Measurements from ENCODE around the gene USP16.

Gene USP16

DNA sequence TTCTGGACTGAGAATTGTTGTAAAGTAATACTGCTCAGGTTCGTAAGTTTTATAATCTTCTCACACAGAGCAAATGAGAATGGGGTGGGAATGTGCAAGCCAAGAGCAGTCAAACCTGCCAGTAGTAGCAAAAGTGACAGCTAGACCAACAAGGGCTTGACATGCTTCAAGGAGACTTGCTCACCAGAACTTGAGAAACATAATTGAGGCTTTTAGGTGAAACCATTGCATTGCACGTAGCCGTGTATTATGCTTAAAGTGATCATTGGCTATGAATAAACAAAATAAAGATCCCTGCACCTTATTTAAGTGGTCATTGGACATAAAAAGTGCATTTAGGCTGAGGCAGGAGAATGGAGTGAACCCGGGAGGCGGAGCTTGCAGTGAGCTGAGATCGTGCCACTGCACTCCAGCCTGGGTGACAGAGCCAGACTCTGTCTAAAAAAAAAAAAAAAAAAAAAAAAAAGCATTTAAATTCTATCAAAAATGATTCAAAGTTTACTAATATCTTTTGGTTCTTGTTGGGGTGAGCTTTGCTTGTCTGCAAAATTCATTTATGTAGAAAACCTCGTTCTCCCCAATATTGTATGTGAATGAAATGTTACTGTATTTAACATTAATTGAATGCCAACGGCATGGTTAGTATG lies 60.8 kb downstream of the USP16 start:
- Histone ChIP-seq H2AFZ (ENCODE audit: low read depth, low read length) (no peak overlapping the region), H3K9me3 (ENCODE audit: insufficient read depth, low read length, severe bottlenecking) (no peaks in the 10 kb centered on the region), H3K4me3 (ENCODE audit: low read depth in 1 of 2, low read length in 2 of 2) (no peak overlapping the region), H3K9ac (ENCODE audit: low read depth, low read length) (no peak overlapping the region), H3K79me2 (ENCODE audit: insufficient read depth, low read length) (no peaks in the 10 kb centered on the region), H3K4me2 (ENCODE audit: insufficient read depth, low read length) (no peak overlapping the region), H4K20me1 (ENCODE audit: insufficient read depth, low read length) (no peaks in the 10 kb centered on the region), H3K27me3 (ENCODE audit: insufficient read depth, low read length, poor library complexity) (no peaks in the 10 kb centered on the region), H3K36me3 (ENCODE audit: insufficient read depth, low read length) (no peaks in the 10 kb centered on the region), H3K4me1 (ENCODE audit: insufficient read depth, low read length) (peaks cover 5% of the 10 kb centered on the region; the same call in 1 of the 2 replicates), H3K27ac (ENCODE audit: low read length) (no peak overlapping the region)
- DNase-seq (no peak), ATAC-seq (ENCODE audit: insufficient read depth, low read depth) (no peak)
- TF ChIP-seq, protein P1, sequence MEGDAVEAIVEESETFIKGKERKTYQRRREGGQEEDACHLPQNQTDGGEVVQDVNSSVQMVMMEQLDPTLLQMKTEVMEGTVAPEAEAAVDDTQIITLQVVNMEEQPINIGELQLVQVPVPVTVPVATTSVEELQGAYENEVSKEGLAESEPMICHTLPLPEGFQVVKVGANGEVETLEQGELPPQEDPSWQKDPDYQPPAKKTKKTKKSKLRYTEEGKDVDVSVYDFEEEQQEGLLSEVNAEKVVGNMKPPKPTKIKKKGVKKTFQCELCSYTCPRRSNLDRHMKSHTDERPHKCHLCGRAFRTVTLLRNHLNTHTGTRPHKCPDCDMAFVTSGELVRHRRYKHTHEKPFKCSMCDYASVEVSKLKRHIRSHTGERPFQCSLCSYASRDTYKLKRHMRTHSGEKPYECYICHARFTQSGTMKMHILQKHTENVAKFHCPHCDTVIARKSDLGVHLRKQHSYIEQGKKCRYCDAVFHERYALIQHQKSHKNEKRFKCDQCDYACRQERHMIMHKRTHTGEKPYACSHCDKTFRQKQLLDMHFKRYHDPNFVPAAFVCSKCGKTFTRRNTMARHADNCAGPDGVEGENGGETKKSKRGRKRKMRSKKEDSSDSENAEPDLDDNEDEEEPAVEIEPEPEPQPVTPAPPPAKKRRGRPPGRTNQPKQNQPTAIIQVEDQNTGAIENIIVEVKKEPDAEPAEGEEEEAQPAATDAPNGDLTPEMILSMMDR (IDR thresholded peaks at IDR 0.05; ENCODE audit: borderline replicate concordance, extremely low read depth, low read length, poor library complexity, severe bottlenecking) = no peak
- TF ChIP-seq EZH2 (IDR thresholded peaks at IDR 0.05; ENCODE audit: borderline replicate concordance, low read depth, low read length, severe bottlenecking) = no peak

DNA sequence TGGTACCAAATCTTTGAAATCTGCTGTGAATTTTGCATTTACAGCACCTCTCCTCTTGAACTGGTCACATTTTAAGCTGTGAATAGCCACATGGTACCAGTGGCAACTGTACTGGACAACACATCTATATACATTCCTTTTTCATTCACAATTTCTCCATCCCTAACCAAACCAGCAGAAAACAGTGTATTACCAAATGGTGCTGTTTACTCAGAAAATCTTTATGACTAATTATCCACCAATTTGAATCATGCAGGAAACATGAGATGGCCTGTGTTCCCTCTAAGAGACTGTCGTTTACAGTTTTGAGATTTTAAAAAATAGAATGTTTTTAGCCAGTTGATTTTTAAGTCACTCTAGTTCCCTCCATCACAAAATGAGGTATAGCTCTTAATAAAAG lies 66.6 kb downstream of the USP16 start:
- TF ChIP-seq, protein P1 (IDR thresholded peaks at IDR 0.05; ENCODE audit: borderline replicate concordance, extremely low read depth, low read length, poor library complexity, severe bottlenecking) = no peak
- TF ChIP-seq EZH2 (IDR thresholded peaks at IDR 0.05; ENCODE audit: borderline replicate concordance, low read depth, low read length, severe bottlenecking) = no peak
- no peak overlapping the region for H3K4me2 ChIP-seq (ENCODE audit: insufficient read depth, low read length)
- H3K4me1 ChIP-seq (ENCODE audit: insufficient read depth, low read length) = no peaks in the 10 kb centered on the region; the same call in 1 of the 2 replicates
- no peaks in the 10 kb centered on the region for H3K79me2 ChIP-seq (ENCODE audit: insufficient read depth, low read length)
- no peaks in the 10 kb centered on the region for H4K20me1 ChIP-seq (ENCODE audit: insufficient read depth, low read length)
- H3K36me3 ChIP-seq (ENCODE audit: insufficient read depth, low read length) = no peaks in the 10 kb centered on the region
- no peaks in the 10 kb centered on the region for H3K9me3 ChIP-seq (ENCODE audit: insufficient read depth, low read length, severe bottlenecking)
- H3K27me3 ChIP-seq (ENCODE audit: insufficient read depth, low read length, poor library complexity) = no peaks in the 10 kb centered on the region
- H3K9ac ChIP-seq (ENCODE audit: low read depth, low read length) = no peak overlapping the region
- no peak overlapping the region for H2AFZ ChIP-seq (ENCODE audit: low read depth, low read length)
- ATAC-seq (ENCODE audit: insufficient read depth, low read depth) (no peak), DNase-seq (no peak)
- no peak overlapping the region for H3K4me3 ChIP-seq (ENCODE audit: low read depth in 1 of 2, low read length in 2 of 2)
- no peak overlapping the region for H3K27ac ChIP-seq (ENCODE audit: low read length)

DNA sequence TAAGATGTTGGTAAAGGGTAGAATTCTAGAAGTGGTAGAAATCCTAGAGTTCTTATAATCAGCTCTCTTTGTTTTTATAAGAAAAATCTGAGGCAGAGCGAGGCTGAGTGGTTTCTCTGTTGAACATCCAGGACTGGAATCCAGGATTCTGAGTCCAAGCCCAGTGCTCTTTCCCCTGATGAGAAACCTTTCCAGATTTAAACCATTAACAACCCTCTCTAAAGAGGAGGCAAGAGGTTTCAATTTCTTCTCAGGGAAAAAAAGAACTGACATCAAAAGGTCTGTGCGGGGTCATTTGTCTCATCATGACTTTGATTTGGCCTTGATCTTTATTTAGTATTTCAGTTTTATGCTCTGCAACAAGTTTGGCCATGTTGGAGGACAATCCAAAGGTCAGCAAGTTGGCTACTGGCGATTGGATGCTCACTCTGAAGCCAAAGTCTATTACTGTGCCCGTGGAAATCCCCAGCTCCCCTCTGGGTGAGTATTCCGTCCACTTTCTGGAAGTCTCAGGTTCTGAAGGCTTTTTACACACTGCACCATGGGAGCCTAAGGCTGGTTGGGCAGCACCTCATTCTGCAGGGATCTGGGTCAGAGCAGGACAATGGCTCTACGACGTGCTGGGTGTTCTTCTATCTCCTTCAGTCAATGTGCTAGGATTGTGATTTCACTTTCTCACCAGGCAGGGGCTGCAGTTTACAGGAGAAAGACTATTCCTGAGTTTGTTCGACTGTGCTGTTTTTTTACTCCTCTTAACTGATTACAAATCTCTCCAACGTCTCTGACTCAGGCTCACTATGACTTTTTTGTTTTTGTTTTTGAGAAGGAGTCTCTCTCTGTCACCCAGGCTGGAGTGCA lies 67.9 kb downstream of the USP16 start:
- no peaks in the 10 kb centered on the region for H3K27me3 ChIP-seq (ENCODE audit: insufficient read depth, low read length, poor library complexity)
- no peaks in the 10 kb centered on the region for H4K20me1 ChIP-seq (ENCODE audit: insufficient read depth, low read length)
- TF ChIP-seq EZH2 (IDR thresholded peaks at IDR 0.05; ENCODE audit: borderline replicate concordance, low read depth, low read length, severe bottlenecking) = no peak
- TF ChIP-seq, protein P1 (IDR thresholded peaks at IDR 0.05; ENCODE audit: borderline replicate concordance, extremely low read depth, low read length, poor library complexity, severe bottlenecking) = peak; percentile 23
- no peak overlapping the region for H3K27ac ChIP-seq (ENCODE audit: low read length)
- DNase-seq (no peak), ATAC-seq (ENCODE audit: insufficient read depth, low read depth) (0 out of 3 replicates have a peak, but pooled peaks have one; percentile 33)
- H2AFZ ChIP-seq (ENCODE audit: low read depth, low read length) = no peak overlapping the region
- H3K9me3 ChIP-seq (ENCODE audit: insufficient read depth, low read length, severe bottlenecking) = no peaks in the 10 kb centered on the region
- no peak overlapping the region for H3K4me3 ChIP-seq (ENCODE audit: low read depth in 1 of 2, low read length in 2 of 2)
- H3K79me2 ChIP-seq (ENCODE audit: insufficient read depth, low read length) = no peaks in the 10 kb centered on the region
- H3K36me3 ChIP-seq (ENCODE audit: insufficient read depth, low read length) = no peaks in the 10 kb centered on the region
- H3K4me1 ChIP-seq (ENCODE audit: insufficient read depth, low read length) = no peaks in the 10 kb centered on the region; the same call in 1 of the 2 replicates
- H3K4me2 ChIP-seq (ENCODE audit: insufficient read depth, low read length) = no peak overlapping the region
- no peak overlapping the region for H3K9ac ChIP-seq (ENCODE audit: low read depth, low read length)

Data from DND-41 (cell line).